GM18909 (cell line): Measurements from ENCODE around the gene BIRC2.
A peak's percentile ranks its signal among the peaks of the same experiment; 100 is the strongest.
"Not testable (repeated sequence)": the region's sequence is repeated elsewhere in the genome, so short reads cannot be mapped to it uniquely, and the experiment has no call there.

Source experiments
- ATAC-seq: cut with Tn5 transposase; IDR thresholded peaks from one replicate; pipeline ENCODE4 v1.9.1; 2021; ENCODE audit warnings: mild to moderate bottlenecking; ENCODE audit not compliant: unreplicated experiment, poor library complexity

BIRC2 gene

GRCh38 chr11:102367364-102367763 lies 20.4 kb downstream of the BIRC2 start:
- ATAC-seq, result no peak

DNA sequence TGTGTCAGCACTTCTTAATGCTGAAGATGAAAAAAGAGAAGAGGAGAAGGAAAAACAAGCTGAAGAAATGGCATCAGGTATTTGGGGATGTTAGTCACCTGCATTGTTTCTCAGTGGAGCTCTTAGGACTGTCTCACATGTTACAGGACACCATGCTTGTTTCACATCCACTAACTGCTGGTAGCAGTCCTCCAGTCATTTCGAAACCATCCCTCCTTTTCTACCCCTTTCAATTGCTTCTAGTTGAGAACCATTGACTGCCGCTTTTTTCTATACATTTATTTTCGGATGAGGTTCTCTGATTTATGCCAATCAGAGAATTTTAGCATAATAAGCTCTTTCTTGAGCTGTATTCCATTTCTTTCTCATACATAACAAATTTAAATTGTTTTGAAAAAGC lies 21.5 kb downstream of the BIRC2 start:
- ATAC-seq, result peak; percentile 100

GRCh38 chr11:102374633-102375424 lies 27.8 kb downstream of the BIRC2 start:
- ATAC-seq, result not testable (repeated sequence)

GRCh38 chr11:102375720-102376399 lies 28.8 kb downstream of the BIRC2 start:
- no peak for ATAC-seq

DNA sequence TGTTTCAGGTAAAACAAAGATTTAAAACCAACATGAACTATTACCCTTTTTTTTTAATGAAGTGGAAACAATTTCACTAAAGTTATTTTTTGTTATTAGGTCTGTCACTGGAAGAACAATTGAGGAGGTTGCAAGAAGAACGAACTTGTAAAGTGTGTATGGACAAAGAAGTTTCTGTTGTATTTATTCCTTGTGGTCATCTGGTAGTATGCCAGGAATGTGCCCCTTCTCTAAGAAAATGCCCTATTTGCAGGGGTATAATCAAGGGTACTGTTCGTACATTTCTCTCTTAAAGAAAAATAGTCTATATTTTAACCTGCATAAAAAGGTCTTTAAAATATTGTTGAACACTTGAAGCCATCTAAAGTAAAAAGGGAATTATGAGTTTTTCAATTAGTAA lies 30.9 kb downstream of the BIRC2 start:
- no peak for ATAC-seq

- ATAC-seq, result no peak
These were observed 31.8 kb downstream of the BIRC2 start for GRCh38 chr11:102378818-102379217.

GRCh38 chr11:102382384-102382783 lies 35.4 kb downstream of the BIRC2 start:
- no peak for ATAC-seq

GRCh38 chr11:102383839-102384238 lies 36.8 kb downstream of the BIRC2 start:
- ATAC-seq, result no peak

DNA sequence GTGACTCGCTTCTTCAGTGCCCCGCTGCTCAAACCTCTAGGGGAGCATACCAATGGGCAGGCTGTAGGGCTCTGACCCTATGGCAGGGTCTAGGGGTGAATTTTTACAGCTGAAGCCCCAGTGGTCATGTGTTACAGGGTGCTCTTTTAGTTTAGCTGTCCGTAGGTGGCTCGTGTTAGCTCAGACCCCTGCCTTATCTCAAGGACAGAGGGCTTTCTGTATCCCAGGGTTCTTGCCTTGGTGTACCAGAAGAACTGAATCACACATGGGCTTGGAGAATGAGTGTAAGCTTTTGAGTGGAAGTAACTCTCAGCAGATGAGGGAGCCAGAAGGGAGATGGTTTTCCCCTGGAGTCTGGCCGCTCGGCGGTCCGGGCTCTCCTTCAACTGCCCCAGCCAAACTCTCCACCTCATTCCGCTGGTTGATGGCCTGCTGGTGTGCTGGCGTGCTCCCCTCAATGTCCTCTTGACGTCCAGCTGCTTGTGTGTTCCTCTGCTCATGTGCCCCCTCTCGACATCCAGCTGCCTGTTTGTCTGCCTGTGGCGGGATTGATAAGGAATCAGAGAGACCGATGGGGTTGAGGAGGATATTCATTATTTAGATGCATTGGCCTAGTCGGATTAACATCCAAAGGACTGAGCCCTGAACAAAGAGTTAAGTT lies 37.5 kb downstream of the BIRC2 start:
- ATAC-seq, result no peak

DNA sequence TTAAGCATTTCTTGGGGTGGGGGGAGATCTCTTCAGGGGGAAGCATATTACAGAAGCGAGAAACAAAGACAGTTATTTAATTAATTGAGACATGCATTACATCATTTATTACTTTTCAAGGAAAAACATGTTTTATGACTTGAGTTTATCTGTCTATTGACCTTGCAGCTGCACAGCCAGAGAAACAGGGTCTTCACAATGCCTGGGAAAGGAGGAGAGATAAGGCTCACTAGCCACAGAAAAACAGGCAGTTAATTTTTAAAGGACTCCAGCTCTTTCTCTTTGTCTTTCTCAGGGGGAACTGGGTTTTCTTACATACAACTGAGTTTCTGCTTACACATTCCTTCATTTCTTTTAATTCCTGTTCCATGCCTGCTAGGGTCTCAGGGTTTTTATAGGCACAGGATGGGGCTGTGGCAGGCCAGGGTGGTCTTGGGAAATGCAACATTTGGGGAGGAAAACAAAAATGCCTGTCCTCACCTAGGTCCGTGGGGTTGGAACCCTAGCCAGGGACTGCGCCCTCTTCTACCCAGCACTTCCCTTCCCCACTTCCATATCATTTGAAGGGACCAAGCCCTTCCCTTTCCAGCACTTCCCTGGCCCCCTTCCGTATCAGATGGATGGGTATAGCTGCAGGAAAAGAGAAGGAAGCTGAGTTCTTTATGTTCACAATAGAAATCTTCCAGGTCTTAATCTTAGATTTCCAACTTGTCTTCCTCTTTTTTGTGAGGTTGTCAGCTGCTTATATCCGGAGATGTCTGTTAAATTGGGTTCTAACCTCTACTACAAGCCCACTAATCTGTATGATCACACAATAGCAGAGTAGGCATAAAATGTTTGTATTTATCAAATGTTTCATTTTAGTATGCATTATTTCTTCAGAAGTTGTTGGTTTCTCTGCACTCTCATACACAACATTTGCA lies 38.3 kb downstream of the BIRC2 start:
- ATAC-seq, result no peak

DNA sequence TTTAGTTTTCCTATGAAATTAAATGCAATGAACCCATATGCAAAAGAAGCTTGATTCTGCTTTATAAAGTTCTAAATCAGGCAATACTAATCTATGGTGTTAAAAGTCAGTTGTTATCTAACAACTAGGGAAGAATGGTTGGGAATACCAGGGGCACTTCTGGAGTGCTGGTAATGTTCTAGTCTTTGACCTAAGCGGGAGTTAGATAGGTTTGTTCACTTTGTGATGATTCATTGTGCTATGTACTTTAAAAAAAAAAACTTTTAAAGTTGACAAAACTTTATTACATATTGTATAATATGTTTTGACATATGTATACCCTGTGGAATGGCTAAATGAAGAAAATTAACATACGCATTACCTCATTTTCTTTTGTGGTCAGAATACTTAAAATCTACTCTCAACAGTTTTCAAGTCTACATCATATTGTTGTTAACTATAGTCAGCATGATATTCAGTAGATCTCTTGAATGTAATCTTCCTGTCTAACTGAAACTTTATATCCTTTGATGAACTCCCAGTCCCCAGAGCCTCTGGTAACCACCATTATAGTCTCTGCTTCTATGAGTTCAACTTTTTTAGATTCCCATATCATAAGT lies 39.2 kb downstream of the BIRC2 start:
- no peak for ATAC-seq

- no peak for ATAC-seq
These were observed 40.2 kb downstream of the BIRC2 start for GRCh38 chr11:102387043-102387781.

- no peak for ATAC-seq
These were observed 42.2 kb downstream of the BIRC2 start for GRCh38 chr11:102389253-102389652.

DNA sequence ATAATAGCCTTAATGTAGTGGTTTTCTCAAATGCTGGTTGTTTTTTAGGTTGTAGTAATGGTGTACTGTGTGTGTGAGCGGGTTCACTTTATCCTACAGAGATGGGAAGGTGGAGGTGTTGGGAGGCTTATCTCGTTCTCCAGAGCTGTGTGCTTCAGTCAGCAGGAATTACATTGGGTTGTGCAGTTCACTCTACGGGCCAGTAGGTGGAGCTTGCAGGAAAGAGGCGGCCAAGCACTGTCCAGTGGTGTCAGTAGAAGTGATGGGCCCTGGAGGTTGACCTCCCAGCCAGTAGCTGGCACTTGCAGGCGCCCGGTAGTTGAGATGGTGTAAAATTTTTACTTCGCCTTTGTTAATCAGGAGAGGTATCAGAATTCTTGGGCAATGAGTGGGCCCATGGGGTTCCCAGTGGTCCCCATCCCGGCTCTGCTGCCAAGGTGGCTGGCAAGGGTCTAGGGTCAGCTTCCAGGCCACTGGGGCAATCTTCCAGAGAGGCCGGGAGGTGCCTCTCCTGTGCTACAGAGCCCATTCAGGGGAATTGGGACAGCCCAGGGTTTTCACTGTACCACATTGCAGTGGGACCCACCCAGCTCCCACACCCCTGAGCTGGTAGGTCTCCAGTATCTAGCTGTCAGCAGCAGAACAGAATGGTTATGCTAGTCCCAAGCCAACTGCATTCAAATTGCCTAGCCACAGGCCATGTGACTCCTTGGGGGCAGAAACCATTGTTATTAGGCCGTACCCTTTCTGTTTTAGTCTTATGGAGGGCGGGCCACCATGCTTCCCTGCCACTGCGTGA lies 43.9 kb downstream of the BIRC2 start:
- ATAC-seq, result peak; percentile 89

DNA sequence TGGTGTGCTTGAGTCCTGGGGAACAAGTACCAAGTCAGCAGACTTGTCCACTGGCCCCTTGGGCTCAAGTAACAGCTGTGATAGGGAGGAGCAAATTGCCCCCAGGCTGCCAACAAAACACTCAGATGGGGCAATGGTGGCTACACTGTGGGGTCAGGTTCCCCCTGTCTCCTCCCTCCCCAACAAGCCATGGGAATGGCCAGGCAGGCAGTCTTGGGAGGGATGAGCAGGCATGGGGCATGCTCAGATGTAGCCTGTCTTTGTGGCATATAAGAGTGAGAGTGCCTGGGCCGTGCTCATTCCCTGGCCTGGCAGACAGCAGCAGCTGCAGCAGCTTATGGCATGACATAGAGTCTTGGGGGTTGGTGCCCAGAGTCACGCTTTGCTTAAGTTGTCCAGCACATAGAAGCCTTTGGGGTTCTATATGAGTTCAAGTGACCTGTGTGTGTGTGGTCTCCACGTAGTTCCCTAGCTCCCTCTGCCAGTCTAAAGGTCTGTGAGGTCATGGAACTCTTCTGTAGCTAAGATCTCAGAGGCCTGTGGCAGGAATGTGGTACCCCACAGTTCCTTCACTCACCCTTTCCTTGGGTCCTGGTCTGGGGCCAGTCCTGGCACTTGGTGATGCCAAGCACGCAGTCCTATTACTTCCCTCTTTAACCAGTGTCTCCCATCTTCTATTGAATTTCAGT lies 44.7 kb downstream of the BIRC2 start:
- no peak for ATAC-seq

GRCh38 chr11:102393272-102393730 lies 46.3 kb downstream of the BIRC2 start:
- no peak for ATAC-seq

DNA sequence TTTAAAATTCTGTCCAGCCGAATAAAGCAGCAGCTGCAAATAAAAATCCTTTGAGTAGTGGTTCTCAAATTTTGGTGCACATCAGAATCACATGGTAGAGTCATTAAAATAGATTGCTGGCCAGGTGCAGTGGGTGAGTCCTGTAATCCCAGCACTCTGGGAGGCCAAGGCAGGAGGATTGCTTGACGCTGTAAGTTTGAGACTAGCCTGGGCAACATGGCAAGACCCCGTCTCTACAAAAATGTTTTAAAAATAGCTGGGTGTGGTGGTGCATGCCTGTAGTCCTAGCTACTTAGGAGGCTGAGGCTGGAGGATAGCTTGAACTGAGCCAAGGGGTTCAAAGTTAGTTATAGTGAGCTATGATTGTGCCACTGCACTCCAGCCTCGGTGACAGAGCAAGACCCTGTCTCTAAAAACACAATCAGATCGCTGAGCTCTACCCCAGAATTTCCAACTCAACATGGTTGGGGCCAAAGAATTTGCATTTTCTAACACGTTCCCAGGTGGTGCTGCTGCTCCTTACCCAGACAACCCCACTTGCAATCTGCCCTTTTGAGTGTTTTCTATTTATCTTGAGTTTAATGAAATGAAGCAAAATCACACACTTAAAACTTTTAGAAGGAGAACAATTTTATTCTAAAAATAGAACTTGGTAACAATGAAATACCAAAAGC lies 48.8 kb downstream of the BIRC2 start:
- no peak for ATAC-seq
